Colonic mucosa (tissue), 4 donors: Measurements from ENCODE around the gene GAR1. TPM values are rescaled to one million over a fixed set of nuclear protein-coding genes. Genes with fewer than 3 reads are reported as not detected.
"Not testable (repeated sequence)": the region's sequence is repeated elsewhere in the genome, so short reads cannot be mapped to it uniquely, and the experiment has no call there.

Source experiments
- DNase-seq: peaks from one replicate; pipeline ENCODE4 v3.0.0-alpha.2; 2020
- H3K27ac ChIP-seq: fragments of 200-600 bp; one replicate; pipeline ENCODE4 v1.8.0; 2021
- H3K27me3 ChIP-seq: fragments of 200-600 bp; one replicate; pipeline ENCODE4 v1.8.0; 2021
- H3K36me3 ChIP-seq: fragments of 200-600 bp; one replicate; pipeline ENCODE4 v1.8.0; 2021
- H3K4me1 ChIP-seq: fragments of 200-600 bp; one replicate; pipeline ENCODE4 v1.8.0; 2021; ENCODE audit warnings: mild to moderate bottlenecking
- H3K4me3 ChIP-seq: fragments of 200-600 bp; one replicate; pipeline ENCODE4 v1.8.0; 2021
- H3K9ac ChIP-seq, 2 donors: one replicate each; pipeline ENCODE4 v1.7.0; 2013; ENCODE audit warnings: control low read depth in 2 of 2, low read depth in 2 of 2, low read length in 2 of 2
- H3K9me3 ChIP-seq: fragments of 200-600 bp; one replicate; pipeline ENCODE4 v1.8.0; 2021
- intact Hi-C: fragments of 100-400 bp; cut with DNase I; formaldehyde crosslinking; loops from one replicate; pipeline ENCODE4 v1.14.1; 2022
- total RNA-seq, 2 donors: library from RNA; stranded (reverse); fragmentation: NEBNext Ultra II Directional in 1 of 2; extraction: Animal tissue kit (Norgen Biotek cat#: 25700) in 1 of 2; gene quantifications; one replicate each; pipeline ENCODE4 v1.2.1, GENCODE V29; 2021
- TF ChIP-seq, protein P1 (sequence below): fragments of 200-600 bp; IDR thresholded peaks from one replicate; pipeline ENCODE4 v1.8.0; 2022; ENCODE audit warnings: antibody characterized with exemption, mild to moderate bottlenecking
- donor health status: healthy.
- donor health status: DM: no; HTN: no; CAD: no.
- donor health status: DM: no; HTN: no; CAD: no.

The GAR1 gene
- total RNA-seq: 10 to 100 TPM; 16.8 to 21.0 TPM

DNA sequence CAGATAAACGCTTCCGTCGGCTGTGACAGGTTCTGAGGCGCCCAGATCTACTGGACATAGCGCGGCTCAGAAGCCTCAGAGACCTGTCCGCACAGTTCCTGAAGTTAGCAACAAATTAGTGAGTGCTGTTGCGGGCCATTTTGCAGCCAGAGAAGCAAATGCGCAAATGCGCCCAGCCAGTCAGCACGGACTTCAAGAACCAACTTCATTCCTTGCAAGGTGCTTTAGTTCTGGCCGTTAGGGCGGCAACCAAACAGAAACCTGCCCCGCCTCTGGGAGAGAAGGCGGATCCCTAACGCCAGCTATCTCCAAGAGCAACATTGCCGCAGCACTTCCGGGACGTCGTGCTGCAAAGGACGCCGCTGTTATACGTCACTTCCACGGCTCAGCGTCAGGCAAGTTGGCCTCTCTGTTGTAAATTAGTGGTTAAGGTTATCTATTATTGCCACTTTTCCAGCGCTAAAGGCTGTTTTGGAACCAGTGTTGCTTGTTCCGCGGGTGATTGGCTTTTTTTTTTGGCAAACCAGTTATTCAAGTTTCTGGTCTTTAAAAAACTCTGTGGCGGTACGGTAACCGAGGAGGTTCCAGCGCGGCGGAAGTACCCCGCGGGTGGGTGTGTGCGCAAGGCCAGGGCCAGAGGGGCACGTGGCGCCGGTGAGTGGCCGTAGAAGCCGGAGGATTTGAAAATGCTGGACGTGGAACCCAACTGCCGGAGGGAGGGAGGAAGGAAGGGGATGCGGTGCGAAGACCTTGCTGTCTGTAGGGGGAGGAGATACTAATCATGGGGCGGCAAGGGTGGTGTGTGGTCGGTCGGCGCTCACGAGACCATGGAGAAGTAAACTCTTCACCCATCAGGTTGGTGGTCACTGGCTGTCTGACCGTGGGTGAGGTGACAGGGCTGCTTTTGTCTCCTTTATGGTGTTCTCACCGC is at the start of gene GAR1:
GAR1 (plus strand) TSS at position 612 of the 931 bp plus-strand sequence. CDS start 403 bp downstream, outside the sequence.
- Histone ChIP-seq H3K27ac (peak within 1 kb of the TSS; percentile 78), H3K9ac (peak within 1 kb of the TSS; percentile 76 to 80), H3K4me1 (peaks cover 8% of the 10 kb centered on the region), H3K9me3 (no peaks in the 10 kb centered on the region), H3K36me3 (no peaks in the 10 kb centered on the region), H3K4me3 (peak within 1 kb of the TSS; percentile 65), H3K27me3 (no peaks in the 10 kb centered on the region)
- intact Hi-C loops: loop anchor here (5.0 to 10.0 kb wide), 2 partner anchors 251 to 383 kb away; partner anchors contain the start of genes MCUB and SEC24B
- TF ChIP-seq, protein P1, sequence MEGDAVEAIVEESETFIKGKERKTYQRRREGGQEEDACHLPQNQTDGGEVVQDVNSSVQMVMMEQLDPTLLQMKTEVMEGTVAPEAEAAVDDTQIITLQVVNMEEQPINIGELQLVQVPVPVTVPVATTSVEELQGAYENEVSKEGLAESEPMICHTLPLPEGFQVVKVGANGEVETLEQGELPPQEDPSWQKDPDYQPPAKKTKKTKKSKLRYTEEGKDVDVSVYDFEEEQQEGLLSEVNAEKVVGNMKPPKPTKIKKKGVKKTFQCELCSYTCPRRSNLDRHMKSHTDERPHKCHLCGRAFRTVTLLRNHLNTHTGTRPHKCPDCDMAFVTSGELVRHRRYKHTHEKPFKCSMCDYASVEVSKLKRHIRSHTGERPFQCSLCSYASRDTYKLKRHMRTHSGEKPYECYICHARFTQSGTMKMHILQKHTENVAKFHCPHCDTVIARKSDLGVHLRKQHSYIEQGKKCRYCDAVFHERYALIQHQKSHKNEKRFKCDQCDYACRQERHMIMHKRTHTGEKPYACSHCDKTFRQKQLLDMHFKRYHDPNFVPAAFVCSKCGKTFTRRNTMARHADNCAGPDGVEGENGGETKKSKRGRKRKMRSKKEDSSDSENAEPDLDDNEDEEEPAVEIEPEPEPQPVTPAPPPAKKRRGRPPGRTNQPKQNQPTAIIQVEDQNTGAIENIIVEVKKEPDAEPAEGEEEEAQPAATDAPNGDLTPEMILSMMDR: no peak
- peak; percentile 96 for DNase-seq

GRCh38 chr4:109782092-109782491 is 33.5 kb upstream of the GAR1 start:
- intact Hi-C loops, H3K4me1 ChIP-seq, DNase-seq, H3K9me3 ChIP-seq, H3K36me3 ChIP-seq, H3K9ac ChIP-seq, H3K27ac ChIP-seq, H3K4me3 ChIP-seq, H3K27me3 ChIP-seq: not testable (repeated sequence)

- no peaks in the 10 kb centered on the region for H3K9me3 ChIP-seq
- no peak overlapping the region for H3K4me3 ChIP-seq
- H3K27me3 ChIP-seq: no peaks in the 10 kb centered on the region
- H3K9ac ChIP-seq: no peak overlapping the region
- no peak overlapping the region for H3K27ac ChIP-seq
- H3K4me1 ChIP-seq: no peaks in the 10 kb centered on the region
- intact Hi-C loops: no loop called here
- TF ChIP-seq, protein P1: no peak
- no peak for DNase-seq
- no peaks in the 10 kb centered on the region for H3K36me3 ChIP-seq
Measured at GRCh38 chr4:109786846-109787245, 28.7 kb upstream of the GAR1 start.

- TF ChIP-seq, protein P1: no peak
- Histone ChIP-seq H3K4me3 (no peak overlapping the region), H3K9ac (no peak overlapping the region), H3K4me1 (no peaks in the 10 kb centered on the region), H3K27ac (no peak overlapping the region), H3K9me3 (no peaks in the 10 kb centered on the region), H3K27me3 (no peaks in the 10 kb centered on the region), H3K36me3 (no peaks in the 10 kb centered on the region)
- DNase-seq: no peak
- intact Hi-C loops: no loop called here
Measured at GRCh38 chr4:109787807-109788206, 27.8 kb upstream of the GAR1 start.

DNA sequence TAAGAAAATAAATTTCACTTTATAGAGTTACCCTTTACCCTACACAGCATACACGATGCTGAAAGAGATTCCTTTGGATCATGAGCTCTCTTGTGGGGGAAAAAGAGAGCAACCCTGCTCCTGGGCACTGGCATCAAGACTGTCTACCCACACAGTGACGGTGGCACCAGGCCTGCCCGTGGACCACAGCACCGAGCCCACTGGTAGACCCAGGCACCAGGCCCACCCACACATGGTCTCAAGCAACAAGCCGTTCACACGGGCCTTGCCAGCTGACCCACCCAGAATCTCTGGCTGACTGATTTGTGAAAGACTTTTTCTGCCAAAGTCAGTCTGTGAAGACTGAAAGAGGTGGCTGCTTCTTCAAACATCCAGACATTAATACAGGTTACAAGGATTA is 20.5 kb upstream of the GAR1 start:
- TF ChIP-seq, protein P1: no peak

DNA sequence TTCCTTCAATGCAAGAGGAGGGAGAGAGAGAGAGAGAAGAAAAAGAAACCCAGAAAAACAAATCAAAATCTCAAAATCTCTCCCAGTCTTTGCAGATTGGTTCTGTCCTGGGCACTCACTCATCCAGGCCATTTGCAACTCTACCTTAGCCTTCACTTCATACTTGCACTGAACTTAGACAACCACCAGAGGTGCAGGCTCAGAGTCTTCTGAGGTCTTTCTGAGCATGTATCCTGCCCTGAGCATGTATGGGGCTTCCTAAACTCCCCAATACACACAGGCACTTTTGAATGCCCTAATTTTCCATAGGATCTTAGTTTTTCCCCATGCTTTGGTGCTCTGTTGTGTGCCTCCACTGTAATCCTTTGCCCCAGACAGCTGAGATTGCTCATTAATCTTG is 16.7 kb upstream of the GAR1 start:
- TF ChIP-seq, protein P1: no peak
- Histone ChIP-seq H3K9me3 (no peaks in the 10 kb centered on the region), H3K27ac (no peak overlapping the region), H3K4me1 (no peaks in the 10 kb centered on the region), H3K9ac (no peak overlapping the region), H3K27me3 (no peaks in the 10 kb centered on the region), H3K36me3 (no peaks in the 10 kb centered on the region), H3K4me3 (no peak overlapping the region)
- DNase-seq: no peak
- intact Hi-C loops: loop anchor here (10.0 kb wide), 1 partner anchor 64 kb away; the partner anchor contains the start of gene PLA2G12A

More for the DNA sequence above, 20.5 kb upstream of the GAR1 start:
- no peak overlapping the region for H3K9ac ChIP-seq
- H3K27ac ChIP-seq: no peak overlapping the region
- H3K9me3 ChIP-seq: no peaks in the 10 kb centered on the region
- no peaks in the 10 kb centered on the region for H3K4me1 ChIP-seq
- DNase-seq: no peak
- intact Hi-C loops: loop anchor here (10.0 kb wide), 1 partner anchor 60 kb away; the partner anchor contains the start of gene PLA2G12A
- H3K36me3 ChIP-seq: no peaks in the 10 kb centered on the region
- H3K4me3 ChIP-seq: no peak overlapping the region
- no peaks in the 10 kb centered on the region for H3K27me3 ChIP-seq
